DOHH2 (cell line): ENCODE measurements around the gene DGKD.

Experiments
- H3F3A ChIP-seq: fragments of 200-600 bp; sonication (generic), shearing (Covaris generic); 2 replicates; pipeline ENCODE4 v1.6.0; 2016; ENCODE audit warnings: antibody characterized with exemption, mild to moderate bottlenecking; ENCODE audit not compliant: control insufficient read depth, insufficient read depth
- H3K27ac ChIP-seq: fragments of 200-600 bp; sonication (generic); 2 replicates; pipeline ENCODE4 v1.5.1; 2014; ENCODE audit warnings: low read depth, mild to moderate bottlenecking, low read length, moderate library complexity
- H3K27me3 ChIP-seq: fragments of 200-600 bp; sonication (generic); 2 replicates; pipeline ENCODE4 v1.6.1; 2014; ENCODE audit warnings: mild to moderate bottlenecking, low read length, mixed read lengths; ENCODE audit not compliant: control insufficient read depth
- H3K36me3 ChIP-seq: fragments of 200-600 bp; sonication (generic); 2 replicates; pipeline ENCODE4 v1.6.1; 2014; ENCODE audit warnings: mild to moderate bottlenecking, low read length, moderate library complexity, mixed read lengths; ENCODE audit not compliant: control insufficient read depth
- H3K4me1 ChIP-seq: fragments of 200-600 bp; sonication (generic); 2 replicates; pipeline ENCODE4 v1.6.1; 2014; ENCODE audit warnings: mild to moderate bottlenecking, low read length, mixed read lengths; ENCODE audit not compliant: control insufficient read depth
- H3K4me2 ChIP-seq: fragments of 200-600 bp; sonication (generic); 2 replicates; pipeline ENCODE4 v1.6.0; 2014; ENCODE audit warnings: mild to moderate bottlenecking, low read length, moderate library complexity
- H3K4me3 ChIP-seq: fragments of 200-600 bp; sonication (generic); 2 replicates; pipeline ENCODE4 v1.5.1; 2014; ENCODE audit warnings: mild to moderate bottlenecking, low read length, mixed read lengths
- H3K79me2 ChIP-seq: fragments of 200-600 bp; sonication (generic); 2 replicates; pipeline ENCODE4 v1.6.1; 2014; ENCODE audit warnings: mild to moderate bottlenecking, low read length, mixed read lengths; ENCODE audit not compliant: control insufficient read depth
- H3K9me2 ChIP-seq: fragments of 200-600 bp; sonication (generic); replicated peaks from 2 replicates; pipeline ENCODE4 v1.6.1; 2014; ENCODE audit warnings: mild to moderate bottlenecking, low read length, mixed read lengths; ENCODE audit not compliant: control insufficient read depth
- H3K9me3 ChIP-seq: fragments of 200-600 bp; sonication (generic); 2 replicates; pipeline ENCODE4 v1.6.1; 2014; ENCODE audit warnings: antibody characterized with exemption, low read length, mixed read lengths; ENCODE audit not compliant: control insufficient read depth, insufficient read depth
- H4K20me1 ChIP-seq: fragments of 200-600 bp; sonication (generic); 2 replicates; pipeline ENCODE4 v1.6.0; 2014; ENCODE audit warnings: low read depth, mild to moderate bottlenecking, antibody characterized with exemption, low read length, moderate library complexity; ENCODE audit not compliant: control insufficient read depth, insufficient read depth
- CTCF ChIP-seq: fragments of 200-600 bp; sonication (generic); IDR thresholded peaks from one replicate; pipeline ENCODE4 v1.5.1; 2014; ENCODE audit warnings: antibody characterized with exemption, mild to moderate bottlenecking, low read depth, low read length; ENCODE audit not compliant: poor library complexity, severe bottlenecking
- EZH2phosphoT487 ChIP-seq: fragments of 200-600 bp; sonication (generic); IDR thresholded peaks from 2 replicates; pipeline ENCODE4 v1.6.1; 2017; ENCODE audit warnings: borderline replicate concordance, mild to moderate bottlenecking, antibody characterized with exemption, low read length, moderate library complexity, mixed read lengths

Gene DGKD

GRCh38 chr2:233477548-233478433 lies 123.5 kb downstream of the DGKD start:
- TF ChIP-seq EZH2phosphoT487 (no peak), CTCF (no peak)
- no peak overlapping the region for H3K27ac ChIP-seq
- H3K9me3 ChIP-seq = no peaks in the 10 kb centered on the region
- no peak overlapping the region for H3K4me3 ChIP-seq
- no peak overlapping the region for H3K4me2 ChIP-seq
- no peaks in the 10 kb centered on the region for H3K79me2 ChIP-seq
- H3K36me3 ChIP-seq = no peaks in the 10 kb centered on the region
- H4K20me1 ChIP-seq = no peaks in the 10 kb centered on the region
- H3K27me3 ChIP-seq = no peaks in the 10 kb centered on the region
- H3K9me2 ChIP-seq = no peaks in the 10 kb centered on the region
- no peaks in the 10 kb centered on the region for H3K4me1 ChIP-seq
- no peaks in the 10 kb centered on the region for H3F3A ChIP-seq

GRCh38 chr2:233479616-233480489 lies 125.6 kb downstream of the DGKD start:
- Histone ChIP-seq H4K20me1 (no peaks in the 10 kb centered on the region), H3K4me3 (no peak overlapping the region), H3K9me2 (no peaks in the 10 kb centered on the region), H3K4me2 (no peak overlapping the region), H3K27ac (no peak overlapping the region), H3K9me3 (no peaks in the 10 kb centered on the region), H3K27me3 (no peaks in the 10 kb centered on the region), H3K79me2 (no peaks in the 10 kb centered on the region), H3K36me3 (no peaks in the 10 kb centered on the region), H3K4me1 (no peaks in the 10 kb centered on the region), H3F3A (no peaks in the 10 kb centered on the region)
- TF ChIP-seq CTCF (no peak), EZH2phosphoT487 (no peak)

- no peaks in the 10 kb centered on the region for H3K4me1 ChIP-seq
- H3F3A ChIP-seq = no peaks in the 10 kb centered on the region
- no peaks in the 10 kb centered on the region for H3K9me3 ChIP-seq
- no peaks in the 10 kb centered on the region for H3K9me2 ChIP-seq
- H3K4me3 ChIP-seq = no peak overlapping the region
- H3K27me3 ChIP-seq = no peaks in the 10 kb centered on the region
- H3K36me3 ChIP-seq = no peaks in the 10 kb centered on the region
- H3K27ac ChIP-seq = no peak overlapping the region
- H3K4me2 ChIP-seq = no peak overlapping the region
- no peaks in the 10 kb centered on the region for H3K79me2 ChIP-seq
- H4K20me1 ChIP-seq = no peaks in the 10 kb centered on the region
- TF ChIP-seq CTCF = no peak
- TF ChIP-seq EZH2phosphoT487 = no peak
These were observed 126.4 kb downstream of the DGKD start for GRCh38 chr2:233480490-233481202.
